IPS-18a (cell line): ENCODE data around the gene KMT2A.

Experiments used
- H3K27ac ChIP-seq: one replicate; pipeline ENCODE4 v1.5.1; 2013; ENCODE audit warnings: low read length
- H3K27me3 ChIP-seq: one replicate; pipeline ENCODE4 v1.6.1; 2013; ENCODE audit warnings: mild to moderate bottlenecking, low read length; ENCODE audit not compliant: control insufficient read depth, insufficient read depth
- H3K36me3 ChIP-seq: one replicate; pipeline ENCODE4 v1.6.1; 2013; ENCODE audit warnings: low read depth, low read length; ENCODE audit not compliant: control insufficient read depth
- H3K4me1 ChIP-seq: one replicate; pipeline ENCODE4 v1.6.1; 2013; ENCODE audit warnings: low read depth, low read length; ENCODE audit not compliant: control insufficient read depth
- H3K4me3 ChIP-seq: one replicate; pipeline ENCODE4 v1.5.1; 2013; ENCODE audit warnings: low read length
- H3K9ac ChIP-seq: one replicate; pipeline ENCODE4 v1.6.1; 2013; ENCODE audit warnings: mild to moderate bottlenecking, low read length, moderate library complexity
- H3K9me3 ChIP-seq: one replicate; pipeline ENCODE4 v1.6.1; 2013; ENCODE audit warnings: low read depth, low read length; ENCODE audit not compliant: control insufficient read depth

KMT2A gene

GRCh38 chr11:118529584-118530175, 93.4 kb downstream of the KMT2A start:
- peak overlapping the region; percentile 57 for H3K9ac ChIP-seq
- H3K9me3 ChIP-seq = no peaks in the 10 kb centered on the region
- H3K4me1 ChIP-seq = peaks cover 17% of the 10 kb centered on the region
- H3K36me3 ChIP-seq = peaks cover 7% of the 10 kb centered on the region
- no peak overlapping the region for H3K27ac ChIP-seq
- peak overlapping the region; percentile 88 for H3K4me3 ChIP-seq
- H3K27me3 ChIP-seq = peaks cover 13% of the 10 kb centered on the region

DNA sequence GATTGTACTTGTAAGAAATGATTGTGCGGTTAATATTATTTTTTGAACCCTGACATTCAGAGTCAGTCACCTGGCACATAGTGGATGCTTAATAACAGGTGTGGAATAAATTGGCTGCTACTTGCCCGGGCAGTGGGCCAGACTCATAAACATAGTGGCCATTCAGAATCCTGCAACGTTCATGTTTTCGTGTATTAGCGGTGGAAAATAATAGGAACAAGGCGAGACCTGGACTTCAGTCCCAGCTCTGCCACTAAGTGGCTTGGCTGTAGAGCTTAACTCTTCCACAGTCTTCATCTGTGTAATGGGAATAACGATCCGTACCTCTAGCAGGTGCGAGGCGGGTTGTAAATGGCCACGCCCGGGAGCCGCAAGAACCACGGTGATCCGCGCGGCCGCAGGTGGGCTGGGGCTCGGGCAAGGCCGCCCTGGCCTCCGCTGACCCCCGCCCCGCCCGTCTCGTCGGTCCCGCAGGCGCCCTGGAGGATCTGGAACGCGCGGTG, 93.9 kb downstream of the KMT2A start:
- Histone ChIP-seq H3K9ac (peak overlapping the region; percentile 57), H3K27me3 (peaks cover 13% of the 10 kb centered on the region), H3K36me3 (peaks cover 1% of the 10 kb centered on the region), H3K9me3 (no peaks in the 10 kb centered on the region), H3K27ac (no peak overlapping the region), H3K4me1 (peaks cover 17% of the 10 kb centered on the region), H3K4me3 (peak overlapping the region; percentile 88)

DNA sequence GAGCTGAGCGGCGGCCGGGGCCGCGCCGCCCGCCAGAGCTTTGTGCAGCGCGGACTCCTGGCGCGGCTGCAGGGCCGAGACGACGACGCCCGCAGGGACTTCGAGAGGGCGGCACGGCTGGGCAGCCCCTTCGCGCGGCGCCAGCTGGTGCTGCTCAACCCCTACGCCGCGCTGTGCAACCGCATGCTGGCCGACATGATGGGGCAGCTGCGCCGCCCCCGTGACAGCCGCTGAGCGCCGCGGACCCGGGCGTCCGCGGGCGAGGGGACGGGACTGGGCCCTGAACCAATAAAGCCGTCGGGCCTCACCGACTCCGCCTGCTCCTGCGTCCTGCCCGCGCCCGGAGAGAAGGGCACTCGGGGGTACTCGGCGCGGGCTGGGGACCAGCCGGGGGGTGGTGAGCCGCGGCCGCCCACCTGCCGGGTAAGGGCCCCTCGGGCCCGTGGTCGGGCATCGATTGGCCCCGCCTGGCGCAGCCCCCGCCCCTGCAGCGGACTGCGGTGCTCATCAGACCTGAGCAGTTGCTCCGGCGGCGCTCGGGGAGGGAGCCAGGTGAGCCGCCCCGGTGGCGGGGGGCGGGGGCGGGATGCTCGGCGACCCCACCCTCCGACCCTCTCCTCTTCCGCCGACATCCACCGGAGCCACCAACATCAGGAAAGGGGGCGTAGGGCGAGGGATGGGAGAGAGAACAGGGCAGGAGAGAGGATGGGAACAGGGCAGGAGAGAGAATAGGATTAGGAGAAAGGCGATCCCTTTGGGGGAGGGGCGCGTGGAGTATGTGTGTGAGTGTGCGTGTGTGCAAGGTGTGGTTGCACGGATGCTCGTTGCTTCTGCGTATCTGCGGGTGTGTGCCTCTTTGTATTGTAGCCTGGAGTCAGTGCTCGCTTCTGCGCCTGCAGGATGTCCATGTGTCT, 94.6 kb downstream of the KMT2A start, which contains the start of gene TMEM25:
Gene TMEM25, plus strand, starts transcription at position 510 of the 914 bp plus-strand sequence. CDS start 610 bp downstream, outside the sequence.
- Histone ChIP-seq H3K36me3 (no peaks in the 10 kb centered on the region), H3K9me3 (no peaks in the 10 kb centered on the region), H3K27me3 (peaks cover 13% of the 10 kb centered on the region), H3K4me1 (peaks cover 17% of the 10 kb centered on the region), H3K27ac (no peak within 1 kb of the TSS), H3K9ac (peak within 1 kb of the TSS; percentile 57), H3K4me3 (peak within 1 kb of the TSS; percentile 88)

DNA sequence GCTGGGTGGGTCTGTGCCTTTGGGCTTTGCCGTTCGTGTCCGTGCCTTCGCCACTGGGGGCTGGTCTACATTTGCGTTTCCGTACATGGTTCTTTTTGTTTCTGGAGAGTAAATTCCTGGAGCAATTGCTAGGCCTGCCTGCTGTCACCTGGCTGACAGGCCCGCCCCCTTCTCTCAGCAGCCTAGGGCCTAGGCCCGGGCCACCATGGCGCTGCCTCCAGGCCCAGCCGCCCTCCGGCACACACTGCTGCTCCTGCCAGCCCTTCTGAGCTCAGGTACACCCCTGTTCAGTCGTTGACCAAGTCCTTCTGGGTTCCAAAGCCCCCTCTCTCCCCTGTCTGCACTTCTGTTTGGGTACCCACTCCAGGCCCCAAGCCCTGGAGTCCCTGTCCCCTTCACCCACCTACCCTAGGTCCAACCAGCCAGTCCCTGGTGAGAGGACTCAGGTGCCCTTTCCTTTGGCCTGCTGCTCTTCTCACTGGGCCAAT, 95.3 kb downstream of the KMT2A start:
- Histone ChIP-seq H3K27me3 (peaks cover 13% of the 10 kb centered on the region), H3K27ac (no peak overlapping the region), H3K9me3 (no peaks in the 10 kb centered on the region), H3K9ac (peak overlapping the region; percentile 44), H3K4me3 (peak overlapping the region; percentile 88), H3K4me1 (peaks cover 17% of the 10 kb centered on the region), H3K36me3 (no peaks in the 10 kb centered on the region)

DNA sequence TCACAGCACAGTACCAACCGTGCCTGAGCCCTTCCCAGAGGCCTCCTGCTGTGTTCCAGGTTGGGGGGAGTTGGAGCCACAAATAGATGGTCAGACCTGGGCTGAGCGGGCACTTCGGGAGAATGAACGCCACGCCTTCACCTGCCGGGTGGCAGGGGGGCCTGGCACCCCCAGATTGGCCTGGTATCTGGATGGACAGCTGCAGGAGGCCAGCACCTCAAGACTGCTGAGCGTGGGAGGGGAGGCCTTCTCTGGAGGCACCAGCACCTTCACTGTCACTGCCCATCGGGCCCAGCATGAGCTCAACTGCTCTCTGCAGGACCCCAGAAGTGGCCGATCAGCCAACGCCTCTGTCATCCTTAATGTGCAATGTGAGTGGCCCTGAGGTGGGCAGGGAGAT, 95.8 kb downstream of the KMT2A start:
- Histone ChIP-seq H3K9ac (no peak overlapping the region), H3K4me1 (peaks cover 15% of the 10 kb centered on the region), H3K9me3 (no peaks in the 10 kb centered on the region), H3K27ac (no peak overlapping the region), H3K4me3 (peak overlapping the region; percentile 88), H3K27me3 (peaks cover 13% of the 10 kb centered on the region), H3K36me3 (no peaks in the 10 kb centered on the region)

- H3K4me1 ChIP-seq = peaks cover 14% of the 10 kb centered on the region
- H3K4me3 ChIP-seq = no peak overlapping the region
- H3K9me3 ChIP-seq = no peaks in the 10 kb centered on the region
- no peaks in the 10 kb centered on the region for H3K36me3 ChIP-seq
- no peak overlapping the region for H3K9ac ChIP-seq
- H3K27me3 ChIP-seq = peaks cover 13% of the 10 kb centered on the region
- no peak overlapping the region for H3K27ac ChIP-seq
These were observed 96.8 kb downstream of the KMT2A start for GRCh38 chr11:118532852-118533768.

DNA sequence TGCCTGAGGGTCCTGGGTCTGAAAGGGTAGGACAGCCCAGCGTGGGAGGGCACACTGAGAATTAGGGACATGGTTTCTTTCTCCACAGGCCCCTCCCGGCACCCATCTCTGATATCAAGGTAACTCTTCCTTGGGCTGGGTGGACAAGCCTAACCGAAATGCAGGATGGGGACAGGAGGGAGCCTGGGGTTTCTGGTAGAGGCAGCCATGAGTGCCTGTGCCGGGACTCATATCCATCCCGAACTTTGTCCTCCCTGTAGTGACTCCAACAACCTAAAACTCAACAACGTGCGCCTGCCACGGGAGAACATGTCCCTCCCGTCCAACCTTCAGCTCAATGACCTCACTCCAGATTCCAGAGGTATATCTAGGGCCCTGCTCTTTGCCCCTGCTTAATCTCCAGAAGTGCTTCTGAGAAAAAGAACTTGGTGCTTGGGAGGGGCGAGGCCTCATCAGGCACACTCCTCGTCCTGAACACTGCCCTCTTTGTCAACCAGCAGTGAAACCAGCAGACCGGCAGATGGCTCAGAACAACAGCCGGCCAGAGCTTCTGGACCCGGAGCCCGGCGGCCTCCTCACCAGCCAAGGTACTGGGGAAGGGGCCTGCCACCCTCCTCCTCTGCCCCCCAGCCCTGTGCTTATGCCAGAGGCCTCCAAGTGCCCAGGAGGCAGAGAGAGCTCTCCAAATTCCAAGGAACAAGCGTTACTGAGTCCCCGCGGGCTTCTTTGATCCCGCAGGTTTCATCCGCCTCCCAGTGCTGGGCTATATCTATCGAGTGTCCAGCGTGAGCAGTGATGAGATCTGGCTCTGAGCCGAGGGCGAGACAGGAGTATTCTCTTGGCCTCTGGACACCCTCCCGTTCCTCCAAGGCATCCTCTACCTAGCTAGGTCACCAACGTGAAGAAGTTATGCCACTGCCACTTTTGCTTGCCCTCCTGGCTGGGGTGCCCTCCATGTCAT, 97.8 kb downstream of the KMT2A start:
- no peaks in the 10 kb centered on the region for H3K9me3 ChIP-seq
- no peak overlapping the region for H3K9ac ChIP-seq
- H3K4me1 ChIP-seq = peaks cover 12% of the 10 kb centered on the region
- peaks cover 12% of the 10 kb centered on the region for H3K27me3 ChIP-seq
- no peak overlapping the region for H3K4me3 ChIP-seq
- H3K27ac ChIP-seq = no peak overlapping the region
- H3K36me3 ChIP-seq = no peaks in the 10 kb centered on the region

GRCh38 chr11:118535261-118535660, 99.0 kb downstream of the KMT2A start:
- no peak overlapping the region for H3K9ac ChIP-seq

DNA sequence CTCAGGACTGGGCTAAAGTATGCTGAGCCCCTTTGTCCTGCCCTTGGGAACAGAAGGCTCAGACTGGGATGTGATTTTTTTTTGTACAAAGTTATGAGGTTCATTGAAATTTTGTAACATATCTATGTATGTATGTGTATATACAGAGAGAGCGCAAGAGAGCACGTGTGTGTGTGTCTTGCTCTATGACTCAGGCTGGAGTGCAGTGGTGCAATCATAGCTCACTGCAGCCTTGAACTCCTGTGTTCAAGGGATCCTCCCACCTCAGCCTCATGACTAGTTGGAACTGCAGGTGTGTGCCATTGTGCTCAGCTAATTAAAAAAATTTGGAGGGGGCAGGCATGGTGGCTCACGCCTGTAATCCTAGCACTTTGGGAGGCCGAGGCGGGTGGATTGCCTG, 100.4 kb downstream of the KMT2A start:
- no peak overlapping the region for H3K4me3 ChIP-seq
- H3K27ac ChIP-seq = no peak overlapping the region
- H3K9ac ChIP-seq = no peak overlapping the region
- no peaks in the 10 kb centered on the region for H3K36me3 ChIP-seq
- H3K9me3 ChIP-seq = no peaks in the 10 kb centered on the region
- H3K27me3 ChIP-seq = no peaks in the 10 kb centered on the region
- no peaks in the 10 kb centered on the region for H3K4me1 ChIP-seq

More at GRCh38 chr11:118535261-118535660, 99.0 kb downstream of the KMT2A start:
- Histone ChIP-seq H3K4me1 (no peaks in the 10 kb centered on the region), H3K27ac (no peak overlapping the region), H3K27me3 (no peaks in the 10 kb centered on the region), H3K4me3 (no peak overlapping the region), H3K9me3 (no peaks in the 10 kb centered on the region), H3K36me3 (no peaks in the 10 kb centered on the region)

DNA sequence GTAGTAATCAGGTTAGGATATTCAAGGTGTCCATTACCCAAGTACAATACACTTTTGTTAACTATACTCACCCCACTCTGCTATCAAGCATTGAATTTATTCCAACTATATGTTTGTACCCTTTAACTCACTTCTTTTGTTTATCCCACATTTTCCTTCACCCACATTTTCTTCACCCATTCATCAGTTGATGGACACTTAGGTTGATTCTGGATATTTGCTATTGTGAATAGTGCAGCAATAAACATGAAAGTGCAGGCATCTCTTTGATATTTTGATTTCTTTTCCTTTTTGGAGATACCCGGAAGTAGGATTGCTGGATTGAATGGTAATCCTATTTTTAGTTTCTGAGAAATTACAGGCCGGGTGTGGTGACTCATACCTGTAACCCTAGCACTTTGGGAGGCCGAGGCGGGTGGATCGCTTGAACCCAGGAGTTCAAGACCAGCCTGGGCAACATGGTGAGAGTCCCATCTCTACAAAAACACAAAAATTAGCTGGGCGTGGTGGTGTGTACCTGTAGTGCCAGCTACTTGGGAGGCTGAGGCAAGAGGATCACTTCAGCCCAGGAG, 101.2 kb downstream of the KMT2A start:
- Histone ChIP-seq H3K9me3 (no peaks in the 10 kb centered on the region), H3K36me3 (no peaks in the 10 kb centered on the region), H3K4me1 (no peaks in the 10 kb centered on the region), H3K27me3 (no peaks in the 10 kb centered on the region), H3K4me3 (no peak overlapping the region), H3K9ac (no peak overlapping the region), H3K27ac (no peak overlapping the region)
